Thyroid gland (tissue), 4 donors: ENCODE measurements around the gene VAT1L.

Source experiments
- POLR2A ChIP-seq, 2 donors: fragments of 450-650 bp; IDR thresholded peaks; one replicate each; pipeline ENCODE4 v1.6.1; 2017; ENCODE audit warnings: antibody characterized with exemption in 2 of 2, mild to moderate bottlenecking in 2 of 2, moderate library complexity in 1 of 2
- TF ChIP-seq, protein P1 (sequence below), 6 experiments: fragments of 200-600 bp in 3 of 6; fragments of 450-650 bp in 3 of 6; sonication (generic) in 3 of 6; IDR thresholded peaks; one replicate each; pipeline ENCODE4 v1.5.1; 2016 to 2019; ENCODE audit warnings: antibody characterized with exemption in 6 of 6, mild to moderate bottlenecking in 2 of 6, inconsistent platforms in 1 of 6, moderate library complexity in 1 of 6

DNA sequence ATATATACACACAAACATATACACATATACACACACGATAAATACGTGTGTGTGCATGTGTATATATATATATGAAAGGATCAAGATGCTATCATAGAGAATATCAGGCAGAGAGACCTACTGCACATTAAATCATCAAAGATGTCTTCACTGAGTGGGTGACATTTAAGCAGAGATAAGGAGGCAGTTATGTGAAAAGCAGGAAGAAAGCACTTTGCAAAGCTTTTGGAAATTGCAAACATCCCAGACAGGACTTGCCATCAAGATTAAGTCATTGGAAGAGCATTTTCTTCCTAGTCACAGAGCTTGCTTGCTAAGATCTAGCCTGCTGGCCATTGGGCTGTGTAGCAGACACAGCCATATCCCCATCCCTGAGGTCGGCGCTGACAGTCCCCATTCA lies 56.4 kb downstream of the VAT1L start:
- TF ChIP-seq, protein P1, sequence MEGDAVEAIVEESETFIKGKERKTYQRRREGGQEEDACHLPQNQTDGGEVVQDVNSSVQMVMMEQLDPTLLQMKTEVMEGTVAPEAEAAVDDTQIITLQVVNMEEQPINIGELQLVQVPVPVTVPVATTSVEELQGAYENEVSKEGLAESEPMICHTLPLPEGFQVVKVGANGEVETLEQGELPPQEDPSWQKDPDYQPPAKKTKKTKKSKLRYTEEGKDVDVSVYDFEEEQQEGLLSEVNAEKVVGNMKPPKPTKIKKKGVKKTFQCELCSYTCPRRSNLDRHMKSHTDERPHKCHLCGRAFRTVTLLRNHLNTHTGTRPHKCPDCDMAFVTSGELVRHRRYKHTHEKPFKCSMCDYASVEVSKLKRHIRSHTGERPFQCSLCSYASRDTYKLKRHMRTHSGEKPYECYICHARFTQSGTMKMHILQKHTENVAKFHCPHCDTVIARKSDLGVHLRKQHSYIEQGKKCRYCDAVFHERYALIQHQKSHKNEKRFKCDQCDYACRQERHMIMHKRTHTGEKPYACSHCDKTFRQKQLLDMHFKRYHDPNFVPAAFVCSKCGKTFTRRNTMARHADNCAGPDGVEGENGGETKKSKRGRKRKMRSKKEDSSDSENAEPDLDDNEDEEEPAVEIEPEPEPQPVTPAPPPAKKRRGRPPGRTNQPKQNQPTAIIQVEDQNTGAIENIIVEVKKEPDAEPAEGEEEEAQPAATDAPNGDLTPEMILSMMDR (IDR thresholded peaks at IDR 0.05), result no peak
- no peak for TF ChIP-seq POLR2A (IDR thresholded peaks at IDR 0.05)
